Activated naive CD8-positive, alpha-beta T cell (primary cell): ENCODE results near the gene CDKN2AIP.
A peak's percentile ranks its signal among the peaks of the same experiment; 100 is the strongest.

Source experiments
- H3K27ac Mint-ChIP-seq: one replicate; pipeline ENCODE4 v1.8.0; 2021; ENCODE audit warnings: mixed read lengths
- H3K27me3 Mint-ChIP-seq: one replicate; pipeline ENCODE4 v1.8.0; 2021; ENCODE audit warnings: mixed read lengths
- H3K36me3 Mint-ChIP-seq: one replicate; pipeline ENCODE4 v1.8.0; 2021; ENCODE audit warnings: mixed read lengths
- H3K4me1 Mint-ChIP-seq: one replicate; pipeline ENCODE4 v1.8.0; 2021; ENCODE audit warnings: low read depth, mixed read lengths
- H3K4me3 Mint-ChIP-seq: one replicate; pipeline ENCODE4 v1.8.0; 2021; ENCODE audit warnings: mild to moderate bottlenecking, mixed read lengths
- H3K9me3 Mint-ChIP-seq: one replicate; pipeline ENCODE4 v1.8.0; 2021; ENCODE audit warnings: low read depth, mixed read lengths

Gene CDKN2AIP

GRCh38 chr4:183444214-183445096 lies at the start of gene CDKN2AIP:
Gene CDKN2AIP (plus strand): TSS chr4:183444636. CDS start chr4:183444798, 162 bp downstream.
- no peaks in the 10 kb centered on the region for H3K9me3 Mint-ChIP-seq
- peak within 1 kb of the TSS; percentile 94 for H3K4me3 Mint-ChIP-seq
- peak within 1 kb of the TSS; percentile 98 for H3K27ac Mint-ChIP-seq

GRCh38 chr4:183395395-183395794 lies 49.0 kb upstream of the CDKN2AIP start:
- no peak overlapping the region for H3K4me3 Mint-ChIP-seq
- no peaks in the 10 kb centered on the region for H3K36me3 Mint-ChIP-seq
- peaks cover 30% of the 10 kb centered on the region for H3K4me1 Mint-ChIP-seq
- H3K27me3 Mint-ChIP-seq = no peaks in the 10 kb centered on the region
- no peaks in the 10 kb centered on the region for H3K9me3 Mint-ChIP-seq
- H3K27ac Mint-ChIP-seq = no peak overlapping the region

More at GRCh38 chr4:183444214-183445096, at the start of gene CDKN2AIP:
- peaks cover 53% of the 10 kb centered on the region for H3K4me1 Mint-ChIP-seq
- H3K27me3 Mint-ChIP-seq = no peaks in the 10 kb centered on the region
- peaks cover 15% of the 10 kb centered on the region for H3K36me3 Mint-ChIP-seq

DNA sequence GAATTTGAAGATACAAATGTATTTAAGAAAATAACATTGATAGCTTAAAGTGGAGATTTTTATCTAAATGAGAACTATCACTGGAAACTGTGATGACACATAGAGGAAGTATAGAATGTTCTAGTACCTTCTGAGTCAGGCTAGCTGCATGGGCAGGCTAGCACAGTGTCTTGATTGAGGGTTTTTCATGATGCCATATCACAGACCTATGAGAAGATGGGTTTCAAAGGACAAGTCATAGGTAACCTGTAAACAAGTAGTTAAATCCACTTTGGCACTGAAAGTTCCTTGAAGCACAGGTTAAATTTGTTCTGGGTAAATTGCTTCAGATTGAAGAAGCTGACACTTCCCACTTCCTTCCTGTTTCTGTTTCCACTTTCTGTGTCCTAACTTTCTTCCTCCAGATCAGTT lies 48.2 kb upstream of the CDKN2AIP start:
- Mint-ChIP-seq H3K27ac (no peak overlapping the region), H3K36me3 (no peaks in the 10 kb centered on the region), H3K4me1 (peaks cover 30% of the 10 kb centered on the region), H3K9me3 (no peaks in the 10 kb centered on the region), H3K4me3 (no peak overlapping the region), H3K27me3 (no peaks in the 10 kb centered on the region)

DNA sequence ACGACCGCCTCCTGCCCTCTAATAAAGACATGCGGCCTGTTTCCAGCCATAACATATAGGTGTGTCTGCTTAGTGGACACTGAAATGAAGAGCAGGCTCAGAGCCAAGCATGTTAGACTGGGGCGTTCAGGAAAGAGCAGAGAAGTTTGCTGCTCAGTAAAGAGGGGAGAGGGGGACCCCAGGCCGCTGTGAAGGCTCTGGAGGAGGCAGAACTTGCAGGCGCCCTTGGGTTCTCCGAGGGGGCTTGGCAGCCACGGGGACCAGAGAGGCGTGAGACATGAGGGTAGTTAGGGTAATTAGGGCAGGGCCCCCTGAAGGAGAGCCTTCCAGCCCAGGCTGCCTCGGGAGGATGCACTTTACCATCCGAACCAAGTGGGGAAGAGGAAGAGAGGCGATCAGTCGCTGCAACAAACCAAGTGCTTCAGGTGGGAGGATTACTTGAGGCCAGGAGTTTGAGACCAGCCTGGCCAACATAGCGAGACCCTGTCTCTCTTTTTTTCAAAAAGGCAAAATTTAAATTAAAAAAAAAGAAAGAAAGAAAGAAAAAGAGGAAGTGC lies 46.6 kb upstream of the CDKN2AIP start:
- H3K4me1 Mint-ChIP-seq = peaks cover 25% of the 10 kb centered on the region

DNA sequence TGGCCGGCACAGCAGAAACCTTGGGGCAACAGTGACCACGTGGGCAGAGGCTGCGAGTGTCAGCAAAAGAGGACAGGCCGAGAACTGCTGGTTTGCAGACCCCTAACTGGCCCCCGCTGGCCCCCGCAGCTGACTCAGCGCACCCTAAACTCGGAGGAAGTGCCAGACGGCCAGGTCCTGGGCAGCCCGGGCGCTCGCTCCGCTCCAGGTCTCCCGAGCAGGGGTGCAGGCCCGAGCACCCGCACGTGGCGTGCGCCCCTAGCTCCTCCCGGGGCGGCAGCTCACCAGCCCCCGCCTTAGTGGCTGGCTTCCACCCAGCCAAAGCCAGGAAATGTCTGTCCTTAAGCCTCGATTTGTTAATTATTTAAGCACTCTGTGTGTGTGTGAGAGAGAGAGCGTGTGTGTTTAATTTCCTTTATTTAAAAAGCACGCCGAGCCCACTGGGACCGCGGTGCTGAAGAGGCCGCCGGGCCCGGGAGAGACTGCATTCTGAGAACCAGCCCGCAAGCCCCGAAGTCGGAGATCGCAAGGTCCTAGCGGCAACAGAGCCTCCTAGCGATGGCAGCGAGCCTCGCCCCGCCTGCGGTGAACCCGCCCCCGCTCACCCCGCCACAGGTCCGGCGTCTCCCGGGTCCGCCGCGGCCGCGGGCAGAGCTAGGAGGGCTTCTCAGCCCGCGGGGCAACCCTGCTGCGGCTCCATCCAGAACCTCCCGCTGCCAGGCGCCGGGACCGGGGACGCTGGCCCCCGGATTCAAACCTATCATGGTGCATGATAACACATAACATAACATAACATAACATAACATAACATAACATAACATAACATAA lies 45.9 kb upstream of the CDKN2AIP start:
- Mint-ChIP-seq H3K27me3 (no peaks in the 10 kb centered on the region), H3K4me1 (peaks cover 25% of the 10 kb centered on the region), H3K36me3 (no peaks in the 10 kb centered on the region), H3K4me3 (peak overlapping the region; percentile 90), H3K9me3 (no peaks in the 10 kb centered on the region), H3K27ac (peak overlapping the region; percentile 95)

More for the DNA sequence above, 46.6 kb upstream of the CDKN2AIP start:
- Mint-ChIP-seq H3K4me3 (peak overlapping the region; percentile 72), H3K27ac (peak overlapping the region; percentile 73), H3K9me3 (no peaks in the 10 kb centered on the region), H3K36me3 (no peaks in the 10 kb centered on the region), H3K27me3 (no peaks in the 10 kb centered on the region)

- Mint-ChIP-seq H3K27ac (no peak overlapping the region), H3K4me3 (peak overlapping the region; percentile 90), H3K27me3 (no peaks in the 10 kb centered on the region), H3K36me3 (no peaks in the 10 kb centered on the region), H3K4me1 (peaks cover 25% of the 10 kb centered on the region), H3K9me3 (no peaks in the 10 kb centered on the region)
Measured at GRCh38 chr4:183399126-183399522, 45.3 kb upstream of the CDKN2AIP start.

- Mint-ChIP-seq H3K36me3 (no peaks in the 10 kb centered on the region), H3K27me3 (no peaks in the 10 kb centered on the region), H3K4me1 (peaks cover 25% of the 10 kb centered on the region), H3K9me3 (no peaks in the 10 kb centered on the region), H3K4me3 (no peak overlapping the region), H3K27ac (no peak overlapping the region)
Measured at GRCh38 chr4:183399616-183400015, 44.8 kb upstream of the CDKN2AIP start.

GRCh38 chr4:183400035-183400434 lies 44.4 kb upstream of the CDKN2AIP start:
- no peaks in the 10 kb centered on the region for H3K9me3 Mint-ChIP-seq

DNA sequence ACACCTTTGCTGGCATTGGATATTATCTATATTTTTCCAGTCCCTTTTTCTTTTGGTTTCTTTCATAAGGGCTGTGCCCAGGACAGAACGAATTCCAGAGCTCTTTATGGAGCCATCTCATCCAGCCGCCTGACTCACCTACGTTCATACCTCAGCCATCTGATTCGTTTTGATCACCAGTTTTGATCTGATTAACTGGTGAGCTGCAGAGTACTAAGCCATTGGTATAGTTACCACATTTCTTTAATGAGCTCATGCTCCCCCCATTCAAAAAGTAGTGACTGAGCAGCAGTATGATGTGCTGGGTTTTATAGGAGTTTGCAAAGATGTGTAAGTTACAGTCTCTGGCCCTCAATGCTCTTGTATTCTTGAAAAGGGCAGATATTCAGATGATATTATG lies 43.0 kb upstream of the CDKN2AIP start:
- Mint-ChIP-seq H3K27ac (no peak overlapping the region), H3K4me3 (no peak overlapping the region), H3K9me3 (no peaks in the 10 kb centered on the region), H3K36me3 (no peaks in the 10 kb centered on the region), H3K4me1 (peaks cover 21% of the 10 kb centered on the region), H3K27me3 (no peaks in the 10 kb centered on the region)

More at GRCh38 chr4:183400035-183400434, 44.4 kb upstream of the CDKN2AIP start:
- Mint-ChIP-seq H3K27ac (no peak overlapping the region), H3K4me3 (no peak overlapping the region), H3K27me3 (no peaks in the 10 kb centered on the region), H3K4me1 (peaks cover 25% of the 10 kb centered on the region), H3K36me3 (no peaks in the 10 kb centered on the region)

GRCh38 chr4:183402771-183403170 lies 41.7 kb upstream of the CDKN2AIP start:
- no peak overlapping the region for H3K4me3 Mint-ChIP-seq
- H3K36me3 Mint-ChIP-seq = no peaks in the 10 kb centered on the region
- no peak overlapping the region for H3K27ac Mint-ChIP-seq
- peaks cover 17% of the 10 kb centered on the region for H3K4me1 Mint-ChIP-seq
- H3K9me3 Mint-ChIP-seq = no peaks in the 10 kb centered on the region
- H3K27me3 Mint-ChIP-seq = no peaks in the 10 kb centered on the region

DNA sequence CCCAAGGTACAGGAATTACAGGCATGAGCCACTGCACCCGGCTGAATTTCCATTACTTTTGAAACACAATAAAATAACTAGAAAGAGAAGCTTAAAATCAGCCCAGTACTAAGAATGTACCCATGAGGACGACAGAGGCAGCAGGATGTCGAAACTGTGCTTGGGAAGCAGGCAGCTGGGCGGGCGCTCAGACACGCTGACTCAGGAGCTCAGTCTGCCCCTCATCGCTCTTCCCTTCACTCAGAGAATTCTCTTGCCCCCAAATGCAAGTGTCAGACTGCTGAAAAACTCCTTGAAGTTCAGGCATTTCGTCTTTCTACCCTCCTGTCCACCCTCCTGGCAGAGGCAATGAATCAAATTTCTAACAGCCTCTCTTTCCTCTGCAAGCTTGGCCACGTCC lies 41.0 kb upstream of the CDKN2AIP start:
- Mint-ChIP-seq H3K27me3 (no peaks in the 10 kb centered on the region), H3K36me3 (no peaks in the 10 kb centered on the region), H3K4me3 (no peak overlapping the region), H3K4me1 (peaks cover 16% of the 10 kb centered on the region), H3K27ac (no peak overlapping the region), H3K9me3 (no peaks in the 10 kb centered on the region)

DNA sequence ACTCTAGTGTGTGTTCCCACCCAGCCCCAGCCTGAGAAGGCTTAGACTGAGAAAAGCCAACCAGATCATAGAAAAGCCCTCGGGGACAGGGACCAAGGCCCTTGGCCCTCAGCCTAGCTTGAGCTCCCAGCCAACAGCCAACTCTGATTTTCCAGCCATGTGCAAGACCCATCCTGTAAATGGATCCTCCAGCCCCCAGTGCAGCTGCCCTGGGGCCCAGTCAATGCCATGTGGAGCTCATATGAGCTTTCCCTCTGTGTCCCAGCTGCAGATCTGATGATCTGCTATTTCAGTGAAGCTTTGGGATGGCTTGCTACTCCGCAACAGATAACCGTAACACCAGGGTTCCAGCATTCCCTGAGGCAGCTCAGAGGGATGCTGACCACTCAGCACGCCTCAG lies 40.5 kb upstream of the CDKN2AIP start:
- Mint-ChIP-seq H3K27ac (no peak overlapping the region), H3K4me3 (no peak overlapping the region)

DNA sequence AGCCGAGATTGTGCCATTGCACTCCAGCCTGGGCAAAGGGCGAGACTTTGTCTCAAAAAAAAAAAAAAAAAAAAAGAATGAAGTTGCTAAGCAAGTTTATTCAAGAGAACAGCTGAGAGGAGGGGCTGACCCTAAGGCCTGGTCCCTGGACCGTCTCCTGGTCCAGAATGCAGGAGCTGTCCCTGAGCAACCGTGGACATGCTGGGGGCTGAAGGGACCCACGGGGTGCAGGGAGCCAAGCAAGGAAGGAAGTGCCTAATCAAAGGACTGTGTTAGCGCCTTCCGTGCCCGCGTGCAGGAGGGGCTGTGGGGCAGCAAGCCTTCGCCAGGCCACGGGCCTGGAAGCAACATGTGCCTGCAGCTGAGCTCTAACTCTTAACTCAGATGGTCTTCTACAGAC lies 39.1 kb upstream of the CDKN2AIP start:
- no peaks in the 10 kb centered on the region for H3K9me3 Mint-ChIP-seq
- no peaks in the 10 kb centered on the region for H3K27me3 Mint-ChIP-seq
- H3K36me3 Mint-ChIP-seq = no peaks in the 10 kb centered on the region
- no peak overlapping the region for H3K27ac Mint-ChIP-seq
- H3K4me3 Mint-ChIP-seq = no peak overlapping the region
- H3K4me1 Mint-ChIP-seq = peaks cover 10% of the 10 kb centered on the region

More for the DNA sequence above, 40.5 kb upstream of the CDKN2AIP start:
- no peaks in the 10 kb centered on the region for H3K9me3 Mint-ChIP-seq
- H3K4me1 Mint-ChIP-seq = peaks cover 14% of the 10 kb centered on the region
- no peaks in the 10 kb centered on the region for H3K36me3 Mint-ChIP-seq
- H3K27me3 Mint-ChIP-seq = no peaks in the 10 kb centered on the region

GRCh38 chr4:183407128-183407585 lies 37.3 kb upstream of the CDKN2AIP start:
- Mint-ChIP-seq H3K4me3 (peak overlapping the region; percentile 87), H3K9me3 (no peaks in the 10 kb centered on the region), H3K27me3 (no peaks in the 10 kb centered on the region), H3K36me3 (no peaks in the 10 kb centered on the region), H3K27ac (peak overlapping the region; percentile 81), H3K4me1 (peaks cover 10% of the 10 kb centered on the region)
